M059J (cell line): ENCODE measurements around the gene TMEM100. TPM values are rescaled to one million over a fixed set of nuclear protein-coding genes. Genes with fewer than 3 reads are reported as not detected.

Source experiments
- DNase-seq: peaks from one replicate; pipeline ENCODE4 v3.0.0-alpha.2; 2012; ENCODE audit warnings: low read depth
- total RNA-seq: library from RNA; depleted of rRNA; stranded (reverse); fragments of >200 nt; shearing (Covaris generic); gene quantifications from 2 replicates; pipeline ENCODE4 v1.2.3, GENCODE V29; 2014

TMEM100 gene
- total RNA-seq, 1 experiment from 2014 or later, result 0.22 TPM

DNA sequence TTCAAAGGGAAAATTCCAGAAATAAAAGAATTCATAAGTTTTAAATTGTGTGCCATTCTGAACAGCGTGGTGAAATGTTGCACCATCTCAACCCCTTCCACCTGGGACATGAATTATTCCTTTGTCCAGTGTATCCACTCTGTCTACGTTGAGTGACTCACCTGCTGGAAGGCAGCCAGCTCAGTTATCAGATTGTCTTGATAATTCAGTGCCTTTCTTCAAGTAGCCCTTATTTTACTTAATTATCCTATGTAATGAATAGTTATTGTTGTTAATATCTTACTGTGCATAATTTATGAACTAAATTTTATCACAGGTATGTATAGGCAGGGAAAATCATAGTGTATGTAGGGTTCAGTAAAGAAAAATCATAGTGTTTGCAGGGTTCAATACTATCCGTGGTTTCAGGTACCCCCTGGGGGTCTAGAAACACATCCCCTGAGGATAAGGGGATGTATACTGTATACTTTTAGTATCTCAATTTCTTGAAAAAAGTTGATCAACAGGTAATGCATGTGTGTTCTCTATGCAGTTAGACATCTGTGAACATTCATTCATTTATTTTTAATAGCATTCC is 20.5 kb upstream of the TMEM100 start:
- DNase-seq, result peak; percentile 78

DNA sequence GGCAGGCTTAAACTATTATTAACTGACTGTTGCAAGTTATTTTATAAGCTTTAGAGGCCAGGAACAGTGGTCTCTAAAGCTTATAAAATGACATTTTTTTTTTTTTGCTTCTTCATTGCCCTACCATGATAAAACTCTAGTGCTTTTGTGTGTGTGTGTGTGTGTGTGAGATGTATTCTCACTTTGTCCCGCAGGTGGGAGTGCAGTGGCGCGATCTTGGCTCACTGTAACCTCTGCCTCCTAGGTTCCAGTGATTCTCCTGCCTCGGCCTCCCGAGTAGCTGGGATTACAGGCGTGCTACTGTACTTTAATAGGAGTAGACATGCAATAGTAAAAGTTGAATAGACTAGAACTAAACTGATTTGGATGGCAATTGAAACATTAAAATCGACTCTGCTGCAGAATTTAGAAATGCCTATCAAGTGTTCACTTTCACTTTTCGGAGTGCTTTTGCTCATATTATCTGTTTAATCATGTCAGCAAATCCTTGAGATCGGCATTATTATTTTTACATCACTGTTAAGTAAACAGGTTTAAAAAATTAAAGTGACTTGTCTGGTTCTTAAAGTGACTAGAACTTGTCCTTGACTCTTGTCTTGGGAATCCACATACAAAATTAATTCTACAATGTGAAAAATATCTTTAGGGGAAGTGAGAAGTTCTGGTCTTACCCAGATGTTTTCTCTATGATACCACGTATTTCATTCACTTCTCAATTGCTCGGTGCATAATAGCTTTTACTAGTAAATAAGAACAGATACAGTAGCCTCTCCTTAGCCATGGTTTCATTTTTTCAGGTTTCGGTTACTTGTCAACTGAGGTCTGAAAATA is 19.8 kb upstream of the TMEM100 start:
- DNase-seq, result no peak

DNA sequence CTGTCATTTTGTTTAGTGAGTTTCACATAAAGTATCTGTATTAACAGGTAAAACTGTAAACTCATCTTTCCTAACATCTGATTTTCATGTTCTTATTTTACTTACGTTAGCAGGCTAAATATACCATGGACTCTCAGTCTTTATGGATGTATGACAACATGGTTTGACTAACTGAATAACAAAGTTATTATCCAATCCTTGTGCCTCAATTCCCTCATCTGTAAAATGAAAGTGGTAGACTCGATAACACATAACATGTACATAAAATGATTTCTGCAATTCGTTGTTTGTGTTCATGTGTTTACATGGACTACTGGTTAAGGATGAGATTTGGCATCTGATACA is 18.7 kb upstream of the TMEM100 start:
- DNase-seq, result no peak

DNA sequence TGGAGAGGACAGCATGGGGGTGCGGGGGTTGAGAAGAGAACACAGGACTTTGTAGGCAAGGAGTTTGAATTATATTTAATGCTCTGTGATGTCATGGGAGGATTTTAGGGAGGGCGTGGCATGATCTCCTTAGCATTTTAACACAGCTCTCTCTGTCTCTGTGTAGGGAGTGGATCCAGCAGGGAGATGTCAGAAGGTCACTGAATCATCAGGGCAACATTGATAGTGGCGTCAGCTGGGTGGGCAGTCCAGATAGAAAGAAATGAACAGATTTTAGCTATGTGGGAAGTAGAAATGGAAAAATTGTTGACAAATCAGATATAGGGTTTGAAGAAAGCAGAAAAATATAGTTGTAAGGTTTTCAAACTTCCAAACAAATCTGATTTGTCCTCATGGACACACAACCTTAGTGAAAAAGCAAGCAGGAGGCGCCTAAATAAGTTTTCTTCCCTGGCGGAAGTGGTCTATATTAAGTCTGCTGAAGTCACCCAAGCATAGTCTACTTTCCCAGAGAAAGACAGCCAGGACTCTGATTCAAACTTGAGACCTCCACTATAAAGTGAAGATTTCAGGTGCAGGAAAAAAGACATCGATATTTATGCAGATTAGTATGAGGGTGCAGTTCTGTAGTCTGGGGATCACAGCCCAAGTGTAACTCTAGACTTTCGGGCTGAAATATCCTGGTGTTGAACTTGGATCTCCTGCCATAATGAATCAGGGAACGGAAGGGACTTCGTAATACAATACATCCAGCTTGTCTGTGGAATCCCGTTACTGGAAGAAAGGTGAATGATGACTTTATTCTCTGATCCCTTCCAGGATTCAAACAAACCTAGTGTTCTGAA is 18.1 kb upstream of the TMEM100 start:
- DNase-seq, result no peak

DNA sequence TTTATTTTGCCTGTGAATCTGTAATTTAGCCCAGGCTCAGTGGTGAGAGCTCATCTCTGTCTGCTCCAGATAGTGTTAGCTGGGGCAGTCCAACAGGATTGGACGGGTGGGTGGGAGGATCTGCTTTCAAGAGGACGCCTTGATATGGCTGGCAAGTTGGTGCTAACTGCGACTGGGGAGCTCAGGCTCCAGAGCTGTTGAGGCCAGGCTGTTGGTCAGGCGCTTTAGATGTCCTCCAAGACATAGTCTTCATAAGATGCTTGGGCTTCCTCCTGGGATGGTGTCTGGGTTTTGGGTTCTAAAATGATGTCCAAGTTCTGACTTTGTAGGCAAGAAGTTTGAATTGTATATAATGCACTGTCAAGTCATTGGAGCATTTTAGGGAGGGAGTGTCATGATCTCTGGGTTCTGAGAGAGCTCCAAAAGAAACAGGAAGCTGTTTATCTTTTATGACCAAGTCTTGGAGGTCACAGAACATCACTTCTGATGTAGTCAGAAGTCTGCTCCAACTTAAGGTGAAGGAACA is 15.4 kb upstream of the TMEM100 start:
- no peak for DNase-seq

DNA sequence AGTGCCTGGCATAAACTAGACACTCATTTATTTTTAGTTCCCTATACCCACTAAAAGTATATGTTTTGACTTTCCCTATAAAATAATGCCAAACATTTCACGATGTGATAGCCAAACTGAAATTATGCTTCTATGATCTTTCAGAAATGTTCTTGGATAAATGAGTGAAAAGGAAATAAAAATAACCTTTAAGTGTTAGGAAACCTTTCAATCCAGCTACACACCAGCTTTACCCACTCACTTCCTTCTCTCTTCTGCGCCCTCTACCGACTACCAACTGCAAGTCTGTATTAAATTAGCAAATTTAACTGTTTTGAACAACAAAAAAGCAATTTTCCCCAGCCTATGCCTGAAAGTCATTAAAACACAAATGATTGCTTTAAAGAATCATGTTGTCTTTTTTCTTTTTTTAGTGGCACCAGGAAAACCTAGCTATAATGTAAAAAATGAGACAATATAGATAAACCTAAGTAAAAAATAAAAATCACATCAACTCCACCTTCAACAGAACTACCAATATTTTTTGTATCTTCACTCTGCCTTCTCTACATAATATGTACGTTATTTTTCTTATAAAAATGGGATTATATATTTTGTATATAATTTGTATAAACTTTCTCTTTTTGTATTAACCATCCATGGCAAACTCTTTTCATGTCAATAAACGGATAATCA is 13.2 kb upstream of the TMEM100 start:
- DNase-seq, result peak; percentile 60

DNA sequence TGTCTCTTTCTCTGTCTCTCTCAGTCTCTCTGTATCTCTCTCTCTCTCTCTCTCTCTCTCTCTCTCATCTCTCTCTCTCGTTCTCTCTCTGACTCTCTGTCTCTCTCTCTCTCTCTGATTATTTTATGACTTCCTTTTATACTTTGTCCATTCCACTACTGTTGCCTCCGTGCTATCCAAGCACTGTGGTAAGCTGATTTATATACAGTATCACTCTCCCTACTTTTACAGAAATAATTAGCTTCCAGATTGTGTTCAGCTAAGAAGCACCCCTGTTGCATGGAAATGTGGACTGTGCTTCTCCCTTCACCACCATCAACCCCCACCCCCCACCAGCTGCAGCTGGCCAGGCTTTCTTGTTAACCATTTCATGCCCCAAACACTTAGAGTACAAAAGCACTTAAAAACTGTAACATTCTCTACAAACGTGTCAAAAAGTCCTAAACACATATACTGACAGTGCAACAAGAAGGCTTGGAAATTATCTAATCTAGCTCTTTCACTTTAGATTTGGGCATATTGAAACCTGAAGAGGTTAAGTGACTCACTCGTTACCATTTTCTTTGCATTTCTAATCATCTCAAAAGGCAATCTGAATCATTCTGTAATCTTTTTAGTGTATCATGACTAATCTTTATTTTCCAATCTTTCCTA is 11.6 kb upstream of the TMEM100 start:
- no peak for DNase-seq

DNA sequence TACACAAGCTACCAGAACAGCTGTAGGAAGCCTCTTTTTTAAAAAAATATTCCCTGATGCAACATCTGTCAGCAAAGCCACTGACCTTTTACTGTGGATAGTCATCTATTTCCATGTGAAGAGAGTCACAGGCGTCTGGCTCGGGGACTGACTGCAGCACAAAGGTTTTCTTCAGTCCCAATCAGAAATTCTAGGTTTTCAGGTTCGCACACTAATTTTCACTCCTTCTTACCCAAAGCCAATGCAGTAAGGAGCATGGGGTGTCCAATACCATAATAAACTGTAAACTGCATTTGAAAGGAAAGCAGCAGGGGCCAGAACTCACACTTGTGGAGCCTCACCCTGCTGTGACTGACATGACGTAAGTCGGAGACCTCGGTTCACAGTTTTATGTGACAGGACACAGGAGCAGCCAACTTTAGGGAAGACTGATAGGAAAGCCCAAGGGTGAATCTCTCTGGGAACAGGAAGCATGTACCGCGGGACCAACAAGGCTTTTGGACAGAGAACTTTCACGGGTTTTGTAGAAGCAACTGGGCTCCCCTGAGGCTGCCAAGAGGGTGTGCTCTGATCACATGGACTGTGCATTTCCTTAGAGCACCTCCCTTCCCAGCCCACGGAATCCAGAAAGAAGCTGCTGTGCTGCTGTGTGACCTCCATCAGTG is 9.1 kb upstream of the TMEM100 start:
- no peak for DNase-seq

DNA sequence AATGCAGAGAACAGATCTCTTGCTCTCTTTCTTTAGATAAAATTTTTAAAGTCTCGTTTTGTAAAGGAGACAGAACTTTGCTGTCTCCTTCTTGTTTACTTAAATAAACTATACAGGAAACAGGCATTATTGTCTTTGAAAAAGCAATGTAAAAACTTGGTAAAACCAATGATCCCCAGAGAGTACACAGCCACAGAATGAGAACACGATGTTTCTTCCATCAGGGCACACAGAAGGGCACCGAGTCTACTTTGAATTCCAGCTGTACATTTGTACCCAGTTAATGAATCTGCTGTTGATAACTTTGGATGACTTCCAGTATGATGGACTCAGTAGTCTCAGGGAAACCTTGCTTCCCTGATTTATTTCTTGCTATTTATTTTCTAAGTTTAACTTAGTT is 8.1 kb upstream of the TMEM100 start:
- DNase-seq, result no peak

DNA sequence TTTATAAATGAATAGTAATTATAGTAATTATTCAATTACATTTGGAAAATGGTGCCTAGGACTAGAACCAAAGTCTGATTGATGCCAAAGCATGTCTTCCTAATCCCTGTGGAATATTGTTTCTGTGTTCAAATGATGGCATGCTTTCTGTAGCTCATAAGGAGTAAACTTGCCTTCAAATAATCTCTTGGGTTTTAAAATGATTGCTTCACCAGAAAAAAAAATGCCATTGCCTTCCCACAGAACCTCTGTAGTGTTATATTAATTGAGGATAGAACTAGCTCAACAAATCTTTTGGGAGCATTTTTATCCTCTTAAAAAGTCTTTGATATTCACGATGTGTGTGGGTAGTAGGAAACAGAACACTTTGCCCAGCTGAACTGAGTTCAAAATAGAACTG is 7.7 kb upstream of the TMEM100 start:
- no peak for DNase-seq

DNA sequence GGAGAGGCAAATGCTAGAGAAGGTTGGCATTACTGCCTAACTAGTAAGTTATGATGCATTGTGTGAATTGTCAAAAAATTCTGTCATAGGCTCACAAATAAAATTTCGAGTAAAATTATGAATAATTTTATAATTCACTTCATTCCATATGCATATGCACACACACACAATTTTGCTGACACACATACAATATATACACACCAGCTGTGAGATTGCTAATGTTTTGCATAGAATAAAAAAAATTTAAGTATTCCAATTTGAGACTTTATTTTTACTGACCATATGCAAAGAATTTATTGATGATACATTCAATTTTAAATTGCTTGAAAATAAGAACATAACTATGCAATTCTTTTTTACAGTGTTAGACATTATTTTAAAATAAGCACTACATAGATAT is 6.8 kb upstream of the TMEM100 start:
- DNase-seq, result no peak

DNA sequence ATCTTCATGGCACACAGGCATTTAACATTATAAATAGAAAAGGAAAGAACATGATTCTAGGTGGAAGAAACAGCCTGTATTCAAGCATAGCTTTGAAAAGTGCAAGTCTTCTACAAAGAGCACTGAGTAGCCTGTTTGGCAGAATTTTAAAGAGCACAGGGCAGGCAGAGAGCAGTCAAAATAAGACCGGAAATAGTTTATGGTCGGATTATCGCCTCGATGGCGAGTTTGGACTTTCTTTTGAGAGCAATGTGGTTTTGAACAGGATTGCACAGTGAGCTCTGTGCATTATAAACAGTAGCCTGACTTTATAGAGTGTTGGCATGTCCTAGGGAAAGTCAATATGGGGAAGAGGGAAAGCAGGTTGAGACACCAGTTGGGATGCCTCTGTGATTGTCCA is 6.2 kb upstream of the TMEM100 start:
- no peak for DNase-seq

DNA sequence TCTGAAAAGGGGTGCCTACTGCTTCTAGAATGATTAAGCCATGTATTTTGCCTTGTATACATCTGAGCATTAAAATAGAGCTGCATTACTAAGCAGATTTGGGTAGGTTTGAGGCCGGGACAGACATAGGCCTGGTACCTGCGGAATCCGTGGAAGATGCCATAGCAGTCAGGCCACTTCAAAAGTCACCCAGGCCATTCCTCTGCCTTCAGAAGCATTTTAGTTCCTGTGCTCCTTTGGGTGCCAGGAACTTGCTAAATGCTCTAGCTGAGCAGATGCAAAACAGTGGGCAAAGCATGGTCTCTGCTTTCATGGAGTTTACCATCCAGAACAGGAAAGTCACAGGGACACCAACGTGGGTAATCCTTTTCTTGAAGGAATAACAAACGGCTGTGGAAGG is 5.7 kb upstream of the TMEM100 start:
- no peak for DNase-seq

DNA sequence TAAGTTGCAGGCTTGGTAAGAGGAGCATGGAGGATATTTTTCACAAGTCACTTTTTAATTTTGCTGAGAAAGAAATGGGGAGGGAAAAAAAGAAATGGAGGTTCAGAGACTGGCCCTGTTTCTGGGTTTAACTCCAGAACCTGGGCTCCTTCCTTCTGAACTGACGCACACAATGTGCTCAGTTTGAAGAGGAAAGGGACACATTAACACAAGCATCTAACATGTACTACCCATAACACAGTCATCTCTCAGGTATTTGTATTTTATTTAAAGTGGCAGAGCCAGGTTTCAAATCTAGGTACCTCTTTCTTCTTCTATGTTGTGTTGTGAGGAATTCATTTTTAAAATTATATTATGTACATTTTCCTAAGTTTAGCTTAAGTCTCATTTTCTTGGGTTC is 5.3 kb upstream of the TMEM100 start:
- no peak for DNase-seq

DNA sequence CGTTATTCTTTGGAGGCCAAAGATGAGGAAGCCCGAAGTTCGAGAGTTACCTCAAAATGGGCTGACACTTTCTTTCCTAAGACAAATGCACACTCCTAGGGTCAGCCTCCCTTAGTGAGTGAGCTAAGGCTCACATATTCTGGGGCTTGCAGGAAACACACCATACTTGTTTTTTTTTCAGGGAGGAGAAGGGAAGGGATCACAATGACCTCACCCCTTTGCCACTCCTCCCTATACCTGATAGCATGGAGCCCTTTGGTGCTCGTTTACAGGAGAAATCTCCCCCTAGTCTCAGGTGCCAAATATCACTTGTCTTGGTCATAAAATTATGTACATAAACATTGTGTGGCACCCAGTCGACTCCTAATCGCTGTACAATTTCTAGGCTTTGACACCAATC is 4.6 kb upstream of the TMEM100 start:
- no peak for DNase-seq

DNA sequence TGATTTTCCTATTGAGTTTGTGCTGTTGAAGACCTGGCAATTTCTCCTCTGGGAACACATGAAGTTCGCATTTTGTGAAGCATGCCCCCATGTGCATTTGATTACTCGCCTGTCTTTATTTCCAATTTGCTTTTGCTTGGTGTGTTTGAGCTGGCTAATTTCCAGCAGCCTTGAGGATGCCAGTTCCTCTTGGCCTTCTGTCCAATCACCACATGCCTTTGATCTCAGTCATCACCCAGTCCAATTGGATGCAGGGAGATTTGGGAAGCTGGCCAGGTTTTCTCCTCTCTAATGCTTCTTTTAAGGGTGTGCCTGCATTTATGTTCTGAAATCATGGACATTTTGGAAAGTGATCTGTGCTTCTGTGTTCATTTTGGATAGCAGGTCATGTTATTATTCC is 3.8 kb upstream of the TMEM100 start:
- peak; percentile 88 for DNase-seq

DNA sequence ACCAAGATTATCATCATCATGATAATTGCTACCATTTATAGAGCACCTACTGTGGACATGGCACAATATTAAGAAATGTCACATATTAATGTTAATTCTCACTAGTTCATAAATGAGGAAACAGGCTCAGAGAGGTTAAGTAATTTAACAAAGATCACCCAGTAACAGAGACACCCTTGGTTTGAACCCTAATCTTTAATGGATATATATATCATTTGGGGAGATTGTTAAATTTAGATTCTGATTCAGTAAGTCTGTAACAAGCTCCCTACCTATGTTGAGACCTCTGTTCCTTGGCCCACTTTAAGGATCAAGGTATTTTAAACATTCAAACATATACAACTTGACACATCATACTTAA is 804 bp upstream of the TMEM100 start:
- DNase-seq, result no peak

DNA sequence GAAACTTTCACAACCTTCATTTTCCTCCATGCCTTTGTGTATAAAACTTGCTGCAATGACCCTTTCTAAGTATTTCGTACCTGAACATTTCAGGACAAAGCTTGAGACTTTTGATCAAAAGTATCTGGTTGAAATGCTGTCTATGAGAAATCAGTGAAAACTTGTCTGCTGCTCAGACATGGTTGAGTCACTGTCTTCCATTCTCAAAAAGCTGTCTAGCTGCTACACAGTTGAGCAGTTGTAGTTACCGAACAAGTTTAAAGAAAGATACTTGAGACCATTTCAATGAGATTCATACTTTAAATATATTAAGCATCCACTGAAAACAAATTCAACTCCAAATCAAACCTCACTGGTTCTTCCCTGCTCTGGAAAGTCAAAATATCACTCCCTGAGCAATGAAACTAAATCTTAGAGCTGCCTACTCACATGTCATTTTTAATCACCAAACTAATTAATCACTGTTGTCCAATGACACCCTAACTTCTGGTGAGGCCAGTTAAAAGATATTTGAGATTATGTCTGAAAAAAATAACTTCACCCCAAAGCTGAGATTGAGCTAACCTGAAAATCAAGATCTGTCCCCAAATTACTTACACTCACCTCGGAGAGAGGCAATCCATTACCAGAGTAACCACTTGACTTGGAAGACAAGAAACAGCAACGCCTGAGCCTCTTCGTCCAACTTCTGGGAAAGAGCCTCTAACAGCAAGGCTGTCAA is 488 bp downstream of the TMEM100 start:
- DNase-seq, result no peak

DNA sequence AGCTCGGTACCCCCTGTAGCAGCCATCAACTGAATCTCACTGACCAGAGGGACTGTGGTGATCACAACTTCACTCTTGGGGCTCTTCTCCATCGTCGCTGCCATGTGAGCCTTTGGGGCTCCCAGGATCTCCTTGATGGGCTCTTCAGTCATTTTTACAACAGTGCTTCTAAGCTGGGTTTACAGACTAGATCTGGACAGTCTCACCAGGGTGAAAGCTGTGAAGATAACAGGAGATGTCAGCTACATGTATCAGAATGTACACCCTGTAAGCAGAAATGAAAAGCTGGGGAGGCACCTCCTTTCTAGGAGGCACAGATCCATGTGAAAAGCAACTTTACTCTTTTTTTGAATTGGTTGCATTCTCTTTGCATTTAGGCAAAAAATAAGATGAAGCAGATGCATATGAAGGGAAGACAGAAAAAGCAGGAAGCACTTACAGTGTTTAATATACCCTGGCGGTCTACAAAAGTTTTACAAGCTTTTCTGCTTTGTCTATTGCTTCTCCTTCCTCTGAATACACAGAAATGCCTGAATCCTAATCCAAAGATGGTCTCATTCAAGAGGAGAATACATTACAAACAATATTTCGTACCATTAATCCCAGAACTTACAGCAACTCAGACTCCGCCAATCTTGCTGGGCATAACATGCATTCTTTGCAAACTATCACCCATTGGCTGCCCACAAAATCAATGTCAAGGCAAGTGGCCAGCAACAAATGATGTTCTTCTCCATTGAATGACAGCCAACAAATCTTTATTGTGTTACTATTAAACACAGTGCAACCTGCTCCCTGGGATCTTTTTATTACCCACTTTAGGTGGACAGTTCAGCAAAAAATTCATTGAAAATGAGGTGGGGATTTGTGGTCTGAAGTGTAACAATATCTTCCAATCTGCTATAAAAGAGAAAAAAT is 1.5 kb downstream of the TMEM100 start:
- no peak for DNase-seq
